ENCODE results near the gene SNAP47. TPM values are rescaled to one million over a fixed set of nuclear protein-coding genes. Genes with fewer than 3 reads are reported as not detected.
A peak's percentile ranks its signal among the peaks of the same experiment; 100 is the strongest.

Gene SNAP47
- total and polyA plus RNA-seq, 2 of the 4 experiments (the other 2 are of a cell fraction): 39.4 to 72.9 TPM

GRCh38 chr1:227756172-227756959 is 21.1 kb downstream of the SNAP47 start:
- H2AK5ac ChIP-seq (ENCODE audit: low read depth, low read length): peak overlapping the region; percentile 21; the same call in 1 of the 2 replicates
- H3K9me3 ChIP-seq (ENCODE audit: control insufficient read depth, insufficient read depth, low read length): no peaks in the 10 kb centered on the region
- H3K27me3 ChIP-seq (ENCODE audit: control insufficient read depth, insufficient read depth, low read length): no peaks in the 10 kb centered on the region
- H2BK15ac ChIP-seq (ENCODE audit: low read depth, low read length): no peak overlapping the region
- no peak overlapping the region for H3K4me3 ChIP-seq (ENCODE audit: insufficient read depth, low read depth, low read length)
- no peak overlapping the region for H2BK120ac ChIP-seq (ENCODE audit: low read depth, low read length)
- in situ Hi-C loops (cut with MboI; ENCODE audit: low sequenced_read_pairs): no loop called here
- H2AFZ ChIP-seq (replicated peaks; ENCODE audit: low read length, poor library complexity): no peak overlapping the region
- H2BK5ac ChIP-seq (ENCODE audit: low read depth, low read length, poor library complexity, severe bottlenecking): no peak overlapping the region
- 93% methylated on average over 3 of the region's 13 CpGs; no CpG with 5 or more reads in 1 of the 2 experiments for WGBS, 2 experiments (ENCODE audit: extremely low coverage in 2 of 2, insufficient read length in 1 of 2)
- H4K20me1 ChIP-seq (ENCODE audit: insufficient read depth, low read length): peaks cover 39% of the 10 kb centered on the region
- peaks cover 34% of the 10 kb centered on the region for H3K9me1 ChIP-seq (ENCODE audit: insufficient read depth, low read length)
- H4K8ac ChIP-seq (ENCODE audit: low read depth in 2 of 2, low read length in 2 of 2): no peak overlapping the region
- dilution Hi-C loops (cut with HindIII; ENCODE audit: low sequenced_read_pairs, unreplicated experiment): no loop called here
- no peak overlapping the region for H2BK20ac ChIP-seq (ENCODE audit: low read depth, low read length)
- H3K4me2 ChIP-seq (ENCODE audit: low read depth, low read length): no peak overlapping the region
- H3K23ac ChIP-seq (ENCODE audit: low read depth, low read length): no peak overlapping the region
- H4K5ac ChIP-seq (ENCODE audit: low read depth, low read length): no peak overlapping the region; the same call in 1 of the 2 replicates
- DNase-seq (peak; percentile 73), ATAC-seq (ENCODE audit: low read depth) (no peak)
- ChIA-PET CTCF (interaction anchor here (0.6 kb wide), 1 partner anchor 275 kb away, joined by 3 read pairs; no protein-coding TSS in a partner anchor), POLR2A (ENCODE audit: unreplicated experiment) (no interaction called here)
- TF ChIP-seq RCOR1 (IDR thresholded peaks at IDR 0.05; ENCODE audit: insufficient replicate concordance, low read length) (no peak), MAFK (IDR thresholded peaks at IDR 0.05; ENCODE audit: low read depth, low read length) (no peak), CEBPB (IDR thresholded peaks at IDR 0.05; ENCODE audit: low read depth, low read length) (peak; percentile 41; the same call in 1 of the 2 replicates), ELK1 (IDR thresholded peaks at IDR 0.05; ENCODE audit: borderline replicate concordance, low read depth, low read length) (no peak)
- H3K18ac ChIP-seq (ENCODE audit: low read depth, low read length): no peak overlapping the region
- no peak overlapping the region for H3K4ac ChIP-seq (ENCODE audit: low read depth, low read length)
- intact Hi-C loops (cut with micrococcal nuclease): no loop called here
- H3K9ac ChIP-seq (ENCODE audit: low read depth, low read length): no peak overlapping the region
- H3K36me3 ChIP-seq (ENCODE audit: control insufficient read depth, insufficient read depth, low read length): peaks cover 13% of the 10 kb centered on the region
- peaks cover 34% of the 10 kb centered on the region for H3K4me1 ChIP-seq (ENCODE audit: control insufficient read depth, insufficient read depth, low read length)
- H4K91ac ChIP-seq (ENCODE audit: insufficient read depth, low read depth, low read length): no peak overlapping the region
- BruUV-seq (replicated peaks): no TSS peak
- no peak overlapping the region for H3K14ac ChIP-seq (replicated peaks; ENCODE audit: low read depth, low read length)
- H3K56ac ChIP-seq (ENCODE audit: extremely low read depth, insufficient read depth, low read length): no peak overlapping the region
- H3K27ac ChIP-seq (ENCODE audit: insufficient read depth, low read length): no peak overlapping the region; the same call in 1 of the 2 replicates
- H3K79me1 ChIP-seq (ENCODE audit: low read depth in 1 of 2, low read length in 2 of 2): peaks cover 26 to 85% of the 10 kb centered on the region in 2 experiments
- H2AK9ac ChIP-seq (replicated peaks; ENCODE audit: low read depth, low read length, poor library complexity): no peak overlapping the region

Measured in IMR-90 (cell line).